NCI-H2171 (cell line): ENCODE results near the gene GPANK1.

Source experiments
- DNase-seq: peaks from one replicate; lab custom pipeline; 2025; lab: John Stamatoyannopoulos, UW

GPANK1 gene

GRCh38 chr6:31662124-31662723 lies 2.6 kb downstream of the GPANK1 start:
- DNase-seq: no peak

- no peak for DNase-seq
Measured at GRCh38 chr6:31661262-31662123, 3.3 kb downstream of the GPANK1 start.

DNA sequence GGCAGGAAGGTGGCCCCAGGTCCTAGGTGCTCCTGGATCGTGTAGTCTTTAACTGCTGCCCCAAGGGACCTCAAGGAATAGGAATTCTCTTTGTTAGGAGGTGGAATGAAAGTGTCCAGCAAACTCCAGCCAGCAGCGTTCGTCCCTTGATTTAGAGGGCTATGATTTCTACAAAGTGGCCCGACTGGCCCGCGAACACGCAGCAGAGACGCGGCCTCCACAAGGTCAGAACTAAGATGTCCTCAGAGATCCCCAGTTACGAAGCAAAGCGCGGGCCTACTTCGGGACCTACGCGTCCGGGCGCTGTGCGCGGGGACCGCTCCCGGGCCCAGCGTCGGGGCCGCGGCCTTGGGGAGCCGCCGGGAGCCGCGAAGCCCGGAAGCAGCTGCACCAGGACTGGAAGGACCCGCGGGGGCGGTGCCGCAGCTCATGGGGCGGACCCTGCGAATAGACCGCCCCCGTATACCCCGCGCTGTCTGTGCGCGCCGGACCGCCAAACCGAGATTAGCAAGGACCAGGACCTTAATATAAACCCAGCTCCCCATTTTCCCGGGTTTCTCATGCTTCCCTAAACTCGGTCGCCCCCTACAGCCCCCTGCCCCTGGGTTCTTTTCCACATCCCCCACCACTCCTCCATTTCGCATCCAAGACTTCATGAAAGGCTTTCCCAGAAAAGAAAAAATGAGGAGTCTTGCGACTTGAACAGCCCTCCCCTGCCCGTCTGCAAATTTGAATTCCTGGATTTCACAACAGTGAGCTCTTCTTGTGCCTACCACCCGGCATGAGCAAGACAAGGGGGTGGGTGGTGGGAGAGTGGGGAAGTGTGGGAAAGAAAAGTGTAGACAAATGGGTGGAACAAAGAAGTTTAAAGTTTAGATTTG lies 4.2 kb downstream of the GPANK1 start, which contains the start of gene C6orf47:
TSS of gene C6orf47 (minus strand) at position 398 of the 881 bp plus-strand sequence. CDS start 831 bp downstream, outside the sequence.
- peak; percentile 78 for DNase-seq

GRCh38 chr6:31659649-31660380 lies 5.0 kb downstream of the GPANK1 start:
- DNase-seq: no peak

DNA sequence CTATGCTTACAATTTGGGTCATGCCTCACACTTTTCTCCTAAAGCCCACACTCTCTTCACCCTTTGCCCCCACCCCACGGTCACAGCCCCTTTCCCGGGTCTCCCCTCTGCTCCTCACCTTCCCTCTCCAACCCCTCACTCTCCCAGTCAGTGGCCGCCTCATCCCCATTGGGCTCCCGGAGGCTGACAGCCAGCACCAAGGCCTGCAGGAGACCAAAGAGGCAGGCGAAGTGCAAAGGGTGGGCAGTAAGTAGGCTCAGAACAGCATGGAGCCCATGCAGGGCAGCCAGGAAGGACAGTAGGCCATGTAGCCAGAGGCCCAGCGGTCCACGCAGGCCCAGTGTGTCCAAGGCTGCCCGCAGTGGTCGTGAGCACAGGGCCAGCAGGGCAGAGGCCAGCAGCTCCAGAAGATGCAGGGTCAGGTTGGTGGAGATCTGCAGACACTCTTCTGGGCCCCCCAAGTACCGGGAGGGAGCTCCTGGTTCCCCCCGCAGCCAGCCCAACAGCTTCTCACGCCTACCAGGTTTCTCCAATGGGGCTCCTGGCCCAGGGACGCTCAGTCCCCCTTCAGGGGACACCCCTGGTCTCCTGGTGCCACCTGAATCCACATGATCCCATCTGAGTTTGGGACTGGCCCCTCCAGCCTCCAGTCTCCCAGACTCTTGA lies 5.7 kb downstream of the GPANK1 start:
- DNase-seq: no peak

GRCh38 chr6:31658158-31658688 lies 6.6 kb downstream of the GPANK1 start:
- no peak for DNase-seq

GRCh38 chr6:31657406-31658157 lies 7.2 kb downstream of the GPANK1 start:
- no peak for DNase-seq

GRCh38 chr6:31655349-31656237 lies 9.2 kb downstream of the GPANK1 start, which contains the start of gene APOM:
Gene APOM (plus strand): TSS chr6:31655894. CDS start chr6:31655967, 73 bp downstream.
- DNase-seq: no peak

- DNase-seq: no peak
Measured at GRCh38 chr6:31654574-31655348, 10.0 kb downstream of the GPANK1 start.

DNA sequence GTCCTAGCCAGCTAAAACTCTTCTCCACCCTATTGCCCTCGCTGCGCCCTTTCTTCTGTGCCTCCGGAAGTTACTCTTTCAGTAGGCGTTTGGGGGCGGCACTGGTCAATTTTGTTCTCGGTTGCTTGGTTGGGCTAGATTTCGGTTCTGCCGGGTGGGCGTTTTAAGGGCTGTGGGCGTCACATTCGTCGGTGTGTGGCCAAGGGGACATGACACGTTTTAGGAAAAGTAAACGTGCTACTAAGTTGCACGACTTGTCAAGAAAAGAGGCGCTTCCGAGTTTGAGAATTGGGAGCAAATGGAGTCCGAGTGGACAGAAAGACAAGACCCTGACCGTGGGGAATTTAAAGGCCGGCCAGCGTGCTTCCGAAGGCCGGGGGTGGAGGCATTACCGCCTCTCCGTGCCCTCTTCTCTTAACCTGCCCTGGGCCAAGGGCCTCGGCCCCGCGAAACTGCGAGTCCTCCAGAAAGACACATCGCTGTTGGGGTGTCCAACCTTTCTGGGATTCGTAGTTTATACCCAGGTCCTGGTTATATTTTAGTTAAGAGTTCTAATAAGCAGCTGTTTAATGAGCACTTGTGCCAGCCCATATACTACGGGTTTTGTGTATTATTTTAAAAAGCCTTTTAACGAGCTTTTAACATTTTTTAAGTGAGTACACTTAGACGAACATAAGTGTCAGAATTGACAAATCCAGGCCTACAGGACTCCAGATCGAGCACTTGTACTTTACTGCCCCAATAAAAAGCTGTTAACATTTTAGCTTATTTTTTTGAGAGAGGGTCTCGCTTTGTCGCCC lies 11.7 kb downstream of the GPANK1 start:
- DNase-seq: peak; percentile 95

- peak; percentile 61 for DNase-seq
Measured at GRCh38 chr6:31651602-31652191, 13.1 kb downstream of the GPANK1 start.

GRCh38 chr6:31645325-31645724 lies 19.5 kb downstream of the GPANK1 start:
- DNase-seq: no peak

DNA sequence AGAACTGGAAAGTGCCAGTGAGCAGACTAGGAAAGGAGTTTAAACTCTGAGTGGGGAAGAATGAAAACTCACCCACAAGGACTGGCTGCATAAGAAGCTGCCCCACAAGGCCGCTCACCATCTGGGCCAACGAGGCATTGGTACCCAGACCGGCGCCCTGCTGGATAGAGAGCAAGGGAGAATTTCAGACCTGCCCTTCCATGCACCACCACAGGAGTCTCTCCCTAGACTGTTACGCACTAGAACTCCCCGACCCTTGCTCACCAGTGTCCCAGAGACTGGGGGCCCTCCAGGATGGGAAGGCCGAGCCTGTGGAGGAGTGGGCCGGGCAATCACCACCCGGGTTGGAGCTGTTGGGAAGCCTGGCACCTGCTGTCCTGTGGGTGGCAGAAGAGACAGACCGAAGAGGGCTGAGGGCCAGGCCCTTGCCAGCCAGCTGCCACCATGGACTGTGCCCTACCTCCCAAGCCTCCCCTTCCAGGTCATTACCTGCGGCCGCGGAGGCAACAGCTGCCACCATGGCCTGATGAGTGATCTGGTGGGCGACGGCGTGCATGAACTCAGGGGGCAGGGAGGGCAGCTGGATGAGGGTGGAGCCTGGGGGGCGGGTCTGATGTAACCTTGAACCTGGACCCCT lies 20.9 kb downstream of the GPANK1 start:
- DNase-seq: no peak

GRCh38 chr6:31642798-31643570 lies 21.8 kb downstream of the GPANK1 start:
- no peak for DNase-seq

DNA sequence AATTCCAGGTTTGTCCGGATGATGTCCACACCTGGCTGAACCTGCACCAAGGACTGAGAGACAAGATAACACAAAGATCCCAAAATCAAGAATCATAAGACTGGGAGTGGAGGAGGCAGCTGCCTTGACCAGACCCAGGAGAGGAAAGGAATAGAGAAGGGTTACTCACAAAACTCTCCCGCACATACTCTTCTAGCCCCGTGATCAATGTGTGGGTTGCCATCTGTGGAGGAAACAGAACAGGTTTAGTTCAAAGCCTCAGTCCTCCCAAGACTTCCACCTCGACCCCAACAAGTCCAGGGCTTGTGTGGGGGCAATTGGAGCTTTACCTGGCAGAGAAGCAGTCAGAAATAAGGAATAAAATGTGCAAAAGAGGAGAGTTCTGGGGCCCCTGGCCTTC lies 23.4 kb downstream of the GPANK1 start:
- no peak for DNase-seq

DNA sequence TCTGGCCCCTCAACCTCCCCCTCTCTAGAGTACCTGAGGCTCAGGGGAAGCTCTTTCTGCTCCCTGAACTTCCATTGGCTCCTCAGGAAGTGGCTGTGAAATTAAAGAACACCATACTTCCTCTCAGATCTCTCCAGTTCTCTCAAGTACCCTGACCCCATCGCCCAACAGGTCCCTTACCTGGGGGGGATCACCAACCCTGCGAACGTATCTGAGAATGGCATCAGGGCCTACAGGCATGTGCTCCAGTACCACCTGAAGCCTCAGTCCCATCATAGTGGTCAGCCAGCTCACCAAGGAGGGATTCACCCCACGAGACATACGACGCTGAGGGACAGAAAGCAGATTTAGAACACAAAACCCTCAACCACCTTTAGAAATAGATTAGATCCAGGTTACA lies 24.2 kb downstream of the GPANK1 start:
- DNase-seq: no peak
